Activated CD4-positive, alpha-beta T cell treated with anti-CD3 and anti-CD28 coated beads, Interleukin-2, amount 50 U/mL, for 1 hour (primary cell): Measurements from ENCODE around the gene HMG20B.
A peak's percentile ranks its signal among the peaks of the same experiment; 100 is the strongest.
"Not testable (repeated sequence)": the region's sequence is repeated elsewhere in the genome, so short reads cannot be mapped to it uniquely, and the experiment has no call there.

ENCODE experiments used
- DNase-seq: peaks from one replicate; pipeline ENCODE4 v3.0.0-alpha.2; 2020

Gene HMG20B

DNA sequence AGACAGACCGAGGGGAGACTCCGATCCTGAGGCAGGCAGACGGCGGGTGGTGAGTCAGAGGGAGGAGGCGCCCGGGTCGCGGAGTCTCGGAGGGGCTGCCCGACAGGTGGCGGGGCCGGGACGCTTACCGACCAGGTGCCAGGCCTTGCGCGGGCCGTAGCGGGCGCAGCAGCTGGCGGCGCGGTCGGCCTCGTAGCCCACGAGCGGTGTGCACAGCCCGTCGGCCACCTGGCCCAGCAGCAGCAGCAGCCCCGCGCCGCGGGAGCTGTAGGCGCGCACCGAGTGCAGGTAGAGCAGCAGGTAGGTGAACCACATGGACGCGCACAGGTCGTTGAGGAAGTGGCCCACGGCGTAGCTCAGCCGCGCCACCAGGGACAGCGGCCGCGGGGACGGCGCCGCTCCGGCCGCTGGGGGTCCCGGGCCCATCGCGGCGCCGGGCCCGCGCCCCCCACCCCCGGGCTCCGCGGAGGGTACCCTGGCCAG, 15.7 kb upstream of the HMG20B start:
- peak; percentile 71 for DNase-seq

- DNase-seq: peak; percentile 94
These were observed 15.1 kb upstream of the HMG20B start, which contains the start of gene MFSD12 for GRCh38 chr19:3557461-3558248. MFSD12 (minus strand) TSS chr19:3557586; CDS start chr19:3557403, 183 bp downstream.

GRCh38 chr19:3563709-3564524, 8.8 kb upstream of the HMG20B start:
- no peak for DNase-seq

- DNase-seq: no peak
These were observed 7.6 kb upstream of the HMG20B start for GRCh38 chr19:3565139-3565538.

- DNase-seq: not testable (repeated sequence)
These were observed 2.7 kb upstream of the HMG20B start for GRCh38 chr19:3570042-3570441.

DNA sequence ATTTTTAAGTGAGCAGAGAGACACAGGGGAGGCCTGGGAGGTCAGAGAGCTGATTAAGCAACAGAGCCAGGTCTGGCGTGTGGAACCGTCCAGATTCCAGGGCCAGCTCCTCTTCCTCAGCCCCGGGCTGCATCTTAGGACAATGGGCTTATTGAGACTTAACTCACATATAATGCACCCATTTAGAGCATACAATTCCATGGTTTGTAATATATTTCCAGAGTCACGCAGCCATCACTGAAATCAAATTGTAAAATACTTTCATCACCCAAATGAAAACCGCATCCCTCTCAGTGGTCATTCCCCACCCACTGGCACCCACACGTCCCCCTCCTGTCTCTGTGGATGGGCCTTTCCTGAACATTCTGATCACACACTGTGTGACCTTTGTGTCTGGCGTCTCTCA, 2.1 kb upstream of the HMG20B start:
- DNase-seq: no peak

GRCh38 chr19:3572132-3572854, 451 bp upstream of the HMG20B start:
- DNase-seq: peak; percentile 99

DNA sequence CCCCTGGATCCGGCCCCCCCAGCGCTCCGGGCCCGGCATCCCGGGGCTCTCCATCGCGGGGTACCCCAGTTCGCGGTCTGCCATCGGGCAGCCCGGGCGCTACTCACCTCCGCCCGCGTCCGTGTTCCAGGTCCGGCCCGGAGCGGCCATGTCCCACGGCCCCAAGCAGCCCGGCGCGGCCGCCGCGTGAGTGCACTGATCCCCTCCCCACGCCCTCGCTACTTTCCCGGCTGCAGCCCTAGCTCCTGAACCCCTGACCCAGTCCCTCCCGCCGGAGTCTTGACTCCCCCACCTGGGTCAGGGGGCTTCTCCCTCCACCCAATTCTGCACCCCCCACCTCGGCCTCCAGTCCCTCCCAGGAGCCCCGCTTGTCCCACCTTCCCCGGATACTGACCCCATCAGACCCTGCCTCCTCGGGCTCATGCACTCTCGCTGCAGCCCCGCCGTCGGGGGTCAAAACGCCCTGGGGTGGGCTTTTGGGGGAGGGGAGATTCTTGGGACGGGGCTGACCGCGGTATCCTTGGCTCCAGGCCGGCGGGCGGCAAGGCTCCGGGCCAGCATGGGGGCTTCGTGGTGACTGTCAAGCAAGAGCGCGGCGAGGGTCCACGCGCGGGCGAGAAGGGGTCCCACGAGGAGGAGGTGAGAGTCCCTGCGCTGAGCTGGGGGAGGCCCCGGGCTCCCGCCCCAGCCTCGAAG, 566 bp downstream of the HMG20B start:
- no peak for DNase-seq

- DNase-seq: peak; percentile 81
These were observed 1.3 kb downstream of the HMG20B start for GRCh38 chr19:3573858-3574637.

DNA sequence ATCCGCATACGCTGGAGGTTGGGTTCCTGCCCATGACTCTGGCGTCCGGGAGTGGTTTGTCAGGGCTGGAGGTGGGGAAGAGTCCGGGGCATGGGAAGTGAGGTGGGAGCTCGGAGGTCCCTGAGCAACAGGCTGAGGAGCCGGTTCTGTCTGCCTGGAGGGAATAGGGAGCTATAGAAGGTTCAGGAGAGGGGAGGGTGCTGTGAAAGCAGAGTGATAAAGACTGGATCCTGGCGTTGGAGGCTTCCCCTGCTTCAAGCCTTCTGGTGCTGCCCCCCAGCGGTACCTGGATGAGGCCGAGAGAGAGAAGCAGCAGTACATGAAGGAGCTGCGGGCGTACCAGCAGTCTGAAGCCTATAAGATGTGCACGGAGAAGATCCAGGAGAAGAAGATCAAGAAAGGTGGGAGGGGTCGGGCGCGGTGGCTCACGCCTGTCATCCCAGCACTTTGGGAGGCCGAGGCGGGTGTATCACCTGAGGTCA, 2.6 kb downstream of the HMG20B start:
- DNase-seq: peak; percentile 32

DNA sequence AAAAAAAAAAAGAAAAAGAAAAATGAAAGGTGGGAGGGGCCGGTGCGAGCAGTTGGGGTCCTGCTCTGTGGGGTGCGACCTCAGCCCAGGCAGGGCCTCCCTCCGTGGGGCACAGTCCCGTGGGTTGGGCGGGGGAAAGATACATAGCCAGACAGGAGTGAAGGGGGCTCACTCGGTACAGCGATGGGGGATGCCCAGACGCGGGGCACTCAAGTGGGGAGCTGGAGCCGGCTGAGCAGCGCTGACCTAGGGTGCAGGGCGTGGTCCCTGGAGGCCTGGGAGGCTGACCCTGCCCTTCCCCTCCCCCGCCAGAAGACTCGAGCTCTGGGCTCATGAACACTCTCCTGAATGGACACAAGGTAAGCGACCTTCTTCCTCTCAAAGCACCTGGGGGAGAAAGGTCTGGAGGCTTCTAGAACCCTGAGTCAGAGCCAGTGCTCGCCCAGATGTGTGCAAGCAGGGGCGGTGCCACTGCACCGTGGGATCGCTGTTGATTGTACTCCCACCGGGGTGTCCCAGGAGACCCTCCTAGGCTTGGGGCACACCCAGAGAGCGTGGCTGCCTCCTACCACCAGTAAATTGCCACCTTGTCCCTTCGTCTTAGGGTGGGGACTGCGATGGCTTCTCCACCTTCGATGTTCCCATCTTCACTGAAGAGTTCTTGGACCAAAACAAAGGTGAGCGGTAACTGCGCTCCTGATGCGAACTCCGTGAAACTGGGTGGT, 3.4 kb downstream of the HMG20B start:
- no peak for DNase-seq

DNA sequence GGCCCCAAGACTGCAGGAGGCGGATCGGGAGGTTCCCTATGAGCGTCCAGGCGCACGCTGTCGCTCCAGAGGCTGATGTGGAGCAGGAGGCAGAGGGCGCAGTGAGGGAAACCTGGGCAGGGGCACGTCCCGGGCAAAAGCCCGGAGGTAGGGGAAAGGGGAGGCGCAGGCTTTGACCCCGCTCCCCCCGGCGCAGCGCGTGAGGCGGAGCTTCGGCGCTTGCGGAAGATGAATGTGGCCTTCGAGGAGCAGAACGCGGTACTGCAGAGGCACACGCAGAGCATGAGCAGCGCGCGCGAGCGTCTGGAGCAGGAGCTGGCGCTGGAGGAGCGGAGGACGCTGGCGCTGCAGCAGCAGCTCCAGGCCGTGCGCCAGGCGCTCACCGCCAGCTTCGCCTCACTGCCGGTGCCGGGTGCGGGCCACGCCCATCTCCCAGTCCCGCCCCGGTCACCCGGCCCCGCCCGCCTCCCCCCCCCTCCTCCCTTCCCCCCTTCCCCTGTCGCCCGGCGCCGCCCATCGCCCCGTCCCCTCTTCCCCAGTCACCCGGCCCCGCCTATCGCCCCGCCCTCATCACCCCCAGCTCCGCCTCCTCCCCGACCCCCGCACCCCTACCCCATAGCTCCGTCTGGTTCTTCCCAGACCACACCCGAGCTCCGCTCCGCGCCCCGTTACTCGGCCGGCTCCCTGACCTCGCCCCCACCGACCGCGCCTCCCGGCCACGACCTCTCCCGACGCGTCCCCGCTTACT, 4.1 kb downstream of the HMG20B start:
- DNase-seq: no peak

DNA sequence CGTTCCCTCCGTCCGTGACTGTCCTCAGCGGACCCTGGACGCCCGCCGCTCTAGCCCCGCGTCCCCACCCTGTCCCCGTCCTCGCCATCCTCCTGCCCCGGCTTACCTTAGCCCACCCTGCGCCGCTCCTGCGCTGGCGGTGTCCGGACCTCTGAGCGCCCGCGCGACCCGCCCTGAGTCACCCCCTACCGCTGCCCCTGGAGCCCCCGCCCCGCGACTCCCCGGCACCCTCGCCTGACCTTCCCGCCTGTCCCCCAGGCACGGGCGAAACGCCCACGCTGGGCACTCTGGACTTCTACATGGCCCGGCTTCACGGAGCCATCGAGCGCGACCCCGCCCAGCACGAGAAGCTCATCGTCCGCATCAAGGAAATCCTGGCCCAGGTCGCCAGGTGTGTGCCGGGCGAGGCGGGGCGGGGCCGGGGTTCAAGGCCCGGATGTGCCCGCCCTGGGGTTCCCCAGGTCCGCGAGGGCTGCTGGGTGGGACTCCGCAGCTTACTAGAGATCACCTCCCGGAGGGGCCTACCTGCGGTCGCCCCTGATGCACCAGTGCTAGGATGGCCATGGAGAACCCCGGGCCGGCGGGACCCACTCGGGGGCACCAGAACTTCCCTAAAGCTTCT, 5.1 kb downstream of the HMG20B start:
- no peak for DNase-seq

- no peak for DNase-seq
These were observed 5.6 kb downstream of the HMG20B start for GRCh38 chr19:3578390-3578789.

- DNase-seq: no peak
These were observed 7.6 kb downstream of the HMG20B start for GRCh38 chr19:3580156-3580934.

DNA sequence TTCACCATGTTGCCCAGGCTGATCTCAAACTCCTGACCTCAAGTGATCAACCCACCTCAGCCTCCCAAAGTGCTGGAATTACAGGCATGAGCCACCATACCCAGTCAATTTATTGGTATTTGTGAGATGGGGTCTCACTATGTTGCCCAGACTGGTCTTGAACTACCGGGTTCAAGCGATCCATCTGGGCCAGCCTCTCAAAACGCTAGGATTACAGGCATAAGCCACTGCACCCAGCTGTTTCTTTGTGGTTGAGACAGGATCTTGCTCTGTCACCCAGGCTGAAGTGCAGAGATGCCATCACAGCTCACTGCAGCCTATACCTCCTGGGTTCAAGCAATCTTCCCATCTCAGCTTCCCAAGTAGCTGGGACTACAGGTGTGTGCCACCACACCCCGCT, 9.0 kb downstream of the HMG20B start:
- DNase-seq: not testable (repeated sequence)

GRCh38 chr19:3584036-3584802, 11.5 kb downstream of the HMG20B start:
- not testable (repeated sequence) for DNase-seq
